ENCODE measurements around the gene KRABD2.

KRABD2 gene

GRCh38 chr17:8366231-8366630 lies 10.3 kb downstream of the KRABD2 start:
- Histone ChIP-seq H3K4me3 (no peak overlapping the region), H4K20me1 (ENCODE audit: insufficient read depth, poor library complexity, severe bottlenecking) (no peaks in the 10 kb centered on the region), H3K27me3 (no peaks in the 10 kb centered on the region), H3K4me1 (ENCODE audit: insufficient read depth) (no peaks in the 10 kb centered on the region), H3K27ac (no peak overlapping the region), H3K79me2 (no peaks in the 10 kb centered on the region), H2AFZ (no peak overlapping the region), H3K9me3 (ENCODE audit: low read depth) (no peaks in the 10 kb centered on the region), H3K9me2 (replicated peaks; ENCODE audit: insufficient read depth) (no peaks in the 10 kb centered on the region), H3K4me2 (no peak overlapping the region), H3K36me3 (replicated peaks; ENCODE audit: insufficient read depth, low read depth) (no peaks in the 10 kb centered on the region)
- no peak for DNase-seq (ENCODE audit: low spot score)
- no peak for TF ChIP-seq EZH2 (IDR thresholded peaks at IDR 0.05; ENCODE audit: borderline replicate concordance)
- TF ChIP-seq CTCF (IDR thresholded peaks at IDR 0.05; ENCODE audit: poor library complexity), result no peak
- no peak for TF ChIP-seq EZH2phosphoT487 (IDR thresholded peaks at IDR 0.05; ENCODE audit: low read depth, severe bottlenecking, unreplicated experiment)
- WGBS (ENCODE audit: low lambda C conversion rate, missing lambda C conversion rate), result 74% methylated on average over 2 of the region's 2 CpGs

GRCh38 chr17:8365143-8365542 lies 11.4 kb downstream of the KRABD2 start:
- no peak overlapping the region for H3K27ac ChIP-seq
- TF ChIP-seq CTCF (IDR thresholded peaks at IDR 0.05; ENCODE audit: poor library complexity) (no peak), EZH2phosphoT487 (IDR thresholded peaks at IDR 0.05; ENCODE audit: low read depth, severe bottlenecking, unreplicated experiment) (no peak), EZH2 (IDR thresholded peaks at IDR 0.05; ENCODE audit: borderline replicate concordance) (no peak)
- no peak overlapping the region for H2AFZ ChIP-seq
- H4K20me1 ChIP-seq (ENCODE audit: insufficient read depth, poor library complexity, severe bottlenecking), result no peaks in the 10 kb centered on the region
- DNase-seq (ENCODE audit: low spot score), result no peak
- no peaks in the 10 kb centered on the region for H3K27me3 ChIP-seq
- no peaks in the 10 kb centered on the region for H3K79me2 ChIP-seq
- H3K4me1 ChIP-seq (ENCODE audit: insufficient read depth), result peaks cover 3% of the 10 kb centered on the region
- no peak overlapping the region for H3K4me2 ChIP-seq
- H3K36me3 ChIP-seq (replicated peaks; ENCODE audit: insufficient read depth, low read depth), result no peaks in the 10 kb centered on the region
- H3K9me2 ChIP-seq (replicated peaks; ENCODE audit: insufficient read depth), result no peaks in the 10 kb centered on the region
- no peaks in the 10 kb centered on the region for H3K9me3 ChIP-seq (ENCODE audit: low read depth)
- WGBS (ENCODE audit: low lambda C conversion rate, missing lambda C conversion rate), result 85% methylated on average over 1 of the region's 1 CpG
- H3K4me3 ChIP-seq, result no peak overlapping the region

GRCh38 chr17:8362651-8363332 lies 13.7 kb downstream of the KRABD2 start:
- no peak for DNase-seq (ENCODE audit: low spot score)
- Histone ChIP-seq H3K79me2 (no peaks in the 10 kb centered on the region), H3K4me1 (ENCODE audit: insufficient read depth) (peaks cover 5% of the 10 kb centered on the region), H3K27me3 (no peaks in the 10 kb centered on the region), H3K27ac (peak overlapping the region; percentile 69), H4K20me1 (ENCODE audit: insufficient read depth, poor library complexity, severe bottlenecking) (no peaks in the 10 kb centered on the region), H3K4me3 (no peak overlapping the region), H3K9me3 (ENCODE audit: low read depth) (no peaks in the 10 kb centered on the region), H3K4me2 (no peak overlapping the region), H2AFZ (no peak overlapping the region), H3K9me2 (replicated peaks; ENCODE audit: insufficient read depth) (no peaks in the 10 kb centered on the region), H3K36me3 (replicated peaks; ENCODE audit: insufficient read depth, low read depth) (no peaks in the 10 kb centered on the region)
- WGBS (ENCODE audit: low lambda C conversion rate, missing lambda C conversion rate), result 84% methylated on average over 4 of the region's 4 CpGs
- TF ChIP-seq EZH2 (IDR thresholded peaks at IDR 0.05; ENCODE audit: borderline replicate concordance), result no peak
- no peak for TF ChIP-seq EZH2phosphoT487 (IDR thresholded peaks at IDR 0.05; ENCODE audit: low read depth, severe bottlenecking, unreplicated experiment)
- TF ChIP-seq CTCF (IDR thresholded peaks at IDR 0.05; ENCODE audit: poor library complexity), result no peak
